Measurements from ENCODE around the gene RORC.

DNA sequence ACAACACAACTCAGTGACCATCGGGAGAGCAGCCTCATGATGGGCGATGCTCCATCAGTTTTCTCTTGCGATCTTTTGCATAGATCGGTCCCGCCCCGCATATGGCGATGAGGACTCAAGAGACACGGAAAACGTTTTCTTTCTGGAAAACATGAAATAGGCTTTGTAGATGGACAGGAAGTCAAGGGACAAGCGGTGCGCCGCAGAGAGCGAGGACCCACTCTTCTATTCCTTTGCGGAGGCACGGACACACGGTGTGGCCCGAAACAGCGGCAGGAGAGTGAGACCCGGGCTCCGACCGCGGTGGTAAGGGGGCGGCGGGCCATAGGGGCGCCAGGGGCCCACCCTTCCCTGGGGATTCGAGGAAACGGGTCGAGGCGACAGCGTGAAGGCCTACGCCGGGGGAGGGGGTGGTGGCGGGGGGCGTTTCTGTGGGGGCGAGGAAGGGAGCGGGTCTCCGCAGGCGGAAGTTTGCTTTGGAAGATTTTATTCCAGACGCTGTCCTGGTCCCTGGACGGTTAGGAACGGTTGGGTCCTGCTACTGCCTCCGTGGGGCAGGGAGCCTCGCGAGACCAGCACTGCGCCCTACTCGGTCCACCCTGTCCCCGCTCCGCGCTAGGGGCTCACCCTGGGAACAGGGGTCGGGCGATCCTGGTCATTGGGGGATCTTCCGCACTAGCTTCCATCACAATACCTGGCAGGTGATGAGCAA, 40.5 kb downstream of the RORC start:
- TF ChIP-seq, protein P1, sequence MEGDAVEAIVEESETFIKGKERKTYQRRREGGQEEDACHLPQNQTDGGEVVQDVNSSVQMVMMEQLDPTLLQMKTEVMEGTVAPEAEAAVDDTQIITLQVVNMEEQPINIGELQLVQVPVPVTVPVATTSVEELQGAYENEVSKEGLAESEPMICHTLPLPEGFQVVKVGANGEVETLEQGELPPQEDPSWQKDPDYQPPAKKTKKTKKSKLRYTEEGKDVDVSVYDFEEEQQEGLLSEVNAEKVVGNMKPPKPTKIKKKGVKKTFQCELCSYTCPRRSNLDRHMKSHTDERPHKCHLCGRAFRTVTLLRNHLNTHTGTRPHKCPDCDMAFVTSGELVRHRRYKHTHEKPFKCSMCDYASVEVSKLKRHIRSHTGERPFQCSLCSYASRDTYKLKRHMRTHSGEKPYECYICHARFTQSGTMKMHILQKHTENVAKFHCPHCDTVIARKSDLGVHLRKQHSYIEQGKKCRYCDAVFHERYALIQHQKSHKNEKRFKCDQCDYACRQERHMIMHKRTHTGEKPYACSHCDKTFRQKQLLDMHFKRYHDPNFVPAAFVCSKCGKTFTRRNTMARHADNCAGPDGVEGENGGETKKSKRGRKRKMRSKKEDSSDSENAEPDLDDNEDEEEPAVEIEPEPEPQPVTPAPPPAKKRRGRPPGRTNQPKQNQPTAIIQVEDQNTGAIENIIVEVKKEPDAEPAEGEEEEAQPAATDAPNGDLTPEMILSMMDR (IDR thresholded peaks at IDR 0.05) = no peak
- TF ChIP-seq POLR2A (IDR thresholded peaks at IDR 0.05) (peak in 1 of 4 donors; percentile 16), EP300 (IDR thresholded peaks at IDR 0.05) (no peak), POLR2AphosphoS5 (IDR thresholded peaks at IDR 0.05) (no peak)
